ENCODE results near the gene ETFA. TPM values are rescaled to one million over a fixed set of nuclear protein-coding genes. Genes with fewer than 3 reads are reported as not detected.
"Not testable (repeated sequence)": the region's sequence is repeated elsewhere in the genome, so short reads cannot be mapped to it uniquely, and the experiment has no call there.

Gene ETFA
- total RNA-seq, 1 donor from 2014 or later: 123 TPM

- DNase-seq (ENCODE audit: low spot score): no peak
Measured at GRCh38 chr15:76327191-76328105, 16.2 kb upstream of the ETFA start.

GRCh38 chr15:76325704-76326103 is 14.4 kb upstream of the ETFA start:
- DNase-seq (ENCODE audit: low spot score): no peak

- DNase-seq (ENCODE audit: low spot score): no peak
Measured at GRCh38 chr15:76324066-76324465, 12.8 kb upstream of the ETFA start.

DNA sequence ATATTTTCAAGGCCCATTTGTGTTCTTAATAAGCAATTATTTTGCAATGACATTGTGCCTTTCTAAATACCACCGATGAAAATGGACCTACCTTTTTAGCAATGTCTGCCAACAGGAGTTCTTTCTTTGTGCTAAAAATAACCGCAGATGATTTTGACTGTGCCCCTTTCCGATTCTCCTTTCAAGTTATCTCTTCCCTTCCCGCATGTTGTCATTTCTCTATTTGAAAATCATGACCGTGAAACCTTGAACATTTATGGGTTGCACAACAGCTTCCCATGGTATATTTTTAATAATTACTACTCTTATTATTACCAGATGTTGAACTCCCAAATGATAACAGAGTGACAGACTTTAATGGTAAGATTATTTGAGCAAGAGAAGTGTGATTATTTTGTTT is 10.3 kb upstream of the ETFA start:
- DNase-seq (ENCODE audit: low spot score): no peak

DNA sequence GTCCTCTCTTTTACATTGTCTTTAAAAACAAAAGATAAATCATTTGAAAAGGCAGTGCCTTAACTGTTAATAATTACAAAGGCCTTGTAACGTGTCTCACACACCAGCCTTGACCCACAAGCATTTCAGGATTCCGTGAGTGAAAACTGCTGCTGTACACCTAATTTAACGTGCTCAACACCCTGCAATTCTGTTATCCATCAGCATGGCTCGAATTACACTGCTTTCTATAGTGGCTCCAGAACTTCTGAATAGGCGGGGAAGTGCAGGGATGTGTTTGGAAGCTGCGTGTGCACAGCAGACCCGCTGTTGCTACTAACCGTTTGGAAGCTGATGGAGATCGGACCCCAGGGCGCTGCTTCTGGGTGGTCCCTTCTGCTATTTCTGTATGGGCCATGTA is 9.9 kb upstream of the ETFA start:
- no peak for DNase-seq (ENCODE audit: low spot score)

GRCh38 chr15:76320012-76320411 is 8.7 kb upstream of the ETFA start:
- no peak for DNase-seq (ENCODE audit: low spot score)

- DNase-seq (ENCODE audit: low spot score): no peak
Measured at GRCh38 chr15:76313731-76314130, 2.5 kb upstream of the ETFA start.

- DNase-seq (ENCODE audit: low spot score): not testable (repeated sequence)
Measured at GRCh38 chr15:76313175-76313567, 1.9 kb upstream of the ETFA start.

- DNase-seq (ENCODE audit: low spot score): no peak
Measured at GRCh38 chr15:76312540-76313174, 1.4 kb upstream of the ETFA start.

GRCh38 chr15:76310475-76311099 is 682 bp downstream of the ETFA start:
- DNase-seq (ENCODE audit: low spot score): no peak

DNA sequence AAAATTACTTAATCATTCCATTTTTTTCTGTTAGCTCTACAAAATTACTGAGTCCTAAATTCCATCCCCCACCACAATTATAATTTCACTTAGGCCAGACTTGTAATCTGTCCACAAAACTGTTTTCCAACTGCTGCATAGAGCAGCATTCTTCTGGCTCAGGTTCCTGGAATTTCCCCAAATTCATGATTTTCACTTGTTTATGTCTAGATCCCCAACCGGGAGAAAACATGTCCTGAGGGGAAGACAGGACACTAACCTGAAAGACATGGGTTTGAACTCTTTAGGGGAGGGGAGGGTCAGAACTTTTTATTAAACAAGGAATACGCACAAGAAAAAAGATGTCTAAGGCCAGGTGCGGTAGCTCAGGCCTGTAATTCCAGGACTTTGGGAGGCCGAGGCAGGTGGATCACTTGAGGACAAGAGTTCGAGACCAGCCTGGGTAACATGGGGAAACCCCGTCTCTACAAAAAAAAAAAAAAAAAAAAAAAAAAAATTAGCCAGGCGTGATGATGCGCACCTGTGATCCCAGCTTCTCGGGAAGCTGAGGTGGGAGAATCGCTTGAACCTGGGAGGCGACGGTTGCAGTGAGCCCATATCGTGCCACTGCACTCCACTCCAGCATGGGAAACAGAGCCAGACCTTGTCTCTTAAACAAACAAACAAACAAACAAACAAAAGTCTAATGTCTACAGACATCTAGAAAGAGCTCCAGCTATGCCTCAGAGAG is 1.5 kb downstream of the ETFA start:
- DNase-seq (ENCODE audit: low spot score): no peak

- no peak for DNase-seq (ENCODE audit: low spot score)
Measured at GRCh38 chr15:76303909-76304308, 7.4 kb downstream of the ETFA start.

DNA sequence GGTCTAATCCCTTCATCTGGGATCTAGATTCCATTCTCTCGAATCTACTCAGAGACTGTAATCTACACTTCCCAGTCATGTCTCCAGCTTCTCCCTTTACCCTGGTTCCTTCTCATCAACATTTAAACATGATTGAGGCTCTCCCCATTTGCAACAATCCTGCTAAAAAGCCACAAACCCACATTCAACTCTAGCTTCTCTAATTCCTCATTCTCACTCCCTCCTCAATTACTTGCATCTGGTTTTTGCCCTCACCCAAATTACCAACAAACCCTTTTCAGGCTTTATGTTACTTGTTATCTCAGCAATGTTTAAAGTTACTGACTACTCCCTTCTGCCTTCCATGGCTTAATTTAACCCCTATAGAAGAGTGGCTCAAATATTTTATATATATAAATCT is 11.5 kb downstream of the ETFA start:
- DNase-seq (ENCODE audit: low spot score): no peak

- DNase-seq (ENCODE audit: low spot score): no peak
Measured at GRCh38 chr15:76298986-76299385, 12.3 kb downstream of the ETFA start.

DNA sequence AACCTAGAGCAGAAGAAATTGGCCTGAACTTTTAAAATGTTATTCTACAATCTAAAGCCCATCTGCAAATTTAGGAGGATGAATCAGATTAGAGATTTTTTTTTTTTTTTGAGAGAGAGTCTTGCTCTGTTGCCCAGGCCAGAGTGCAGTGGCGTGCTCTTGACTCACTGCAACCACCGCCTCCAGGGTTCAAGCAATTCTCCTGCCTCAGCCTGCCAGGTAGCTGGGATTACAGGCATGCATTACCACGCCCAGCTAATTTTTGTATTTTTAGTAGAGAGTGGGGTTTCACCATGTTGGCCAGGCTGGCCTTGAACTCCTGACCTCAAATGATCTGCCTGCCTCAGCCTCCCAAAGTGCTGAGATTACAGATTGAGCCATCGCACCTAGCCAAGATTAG is 13.3 kb downstream of the ETFA start:
- DNase-seq (ENCODE audit: low spot score): not testable (repeated sequence)

DNA sequence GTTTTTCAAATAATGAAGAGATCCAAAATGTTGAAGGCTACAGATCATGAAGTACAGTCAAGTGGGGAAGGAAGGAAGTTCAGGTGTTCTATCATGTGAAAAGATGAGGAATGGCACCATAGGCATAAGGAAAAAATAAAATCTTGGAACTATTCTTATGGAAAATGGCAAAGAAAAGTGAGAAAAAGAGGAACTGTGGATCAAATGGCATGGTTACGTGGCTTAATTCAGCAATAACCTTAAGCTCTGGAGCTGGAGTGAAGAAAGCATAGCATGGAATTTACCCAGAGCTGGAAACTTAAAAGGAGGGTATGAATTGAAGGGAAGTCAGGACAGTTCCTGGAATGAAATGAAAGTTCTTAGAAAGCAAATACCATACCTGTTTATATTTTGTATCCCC is 14.4 kb downstream of the ETFA start:
- DNase-seq (ENCODE audit: low spot score): no peak

DNA sequence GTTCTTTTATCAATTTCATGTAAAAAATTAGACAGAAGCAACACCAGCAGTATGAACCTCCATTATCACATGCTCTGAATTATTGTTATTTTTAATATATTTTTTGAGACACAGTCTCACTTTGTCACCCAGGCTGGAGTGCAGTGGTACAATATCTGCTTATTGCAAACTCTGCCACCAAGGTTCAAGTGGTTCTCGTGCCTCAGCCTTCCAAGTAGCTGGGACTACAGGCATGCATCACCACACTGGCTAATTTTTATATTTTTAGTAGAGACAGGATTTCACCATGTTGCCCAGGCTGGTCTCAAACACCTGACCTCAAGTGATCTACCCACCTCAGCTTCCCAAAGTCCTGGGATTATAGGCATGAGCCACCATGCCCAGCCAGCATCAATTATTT is 16.8 kb downstream of the ETFA start:
- not testable (repeated sequence) for DNase-seq (ENCODE audit: low spot score)

DNA sequence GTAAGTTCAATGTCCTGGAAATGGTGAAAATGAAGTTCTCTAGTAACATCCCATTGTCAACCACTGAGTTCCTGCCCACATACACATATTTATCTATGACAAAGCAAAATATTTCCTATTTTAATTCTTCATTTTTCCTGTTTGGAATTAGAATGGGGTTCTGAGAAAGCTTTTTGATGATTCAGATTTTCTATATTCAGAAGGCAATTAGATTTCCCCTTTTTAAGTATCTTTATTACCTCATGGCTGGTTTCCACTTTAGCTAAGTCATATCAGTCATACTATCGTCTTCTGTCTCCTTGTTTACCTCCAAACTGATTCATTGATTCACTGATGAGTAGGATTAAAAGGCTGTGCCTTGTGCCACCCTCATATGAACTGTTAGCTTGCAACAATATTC is 17.9 kb downstream of the ETFA start:
- no peak for DNase-seq (ENCODE audit: low spot score)

- no peak for DNase-seq (ENCODE audit: low spot score)
Measured at GRCh38 chr15:76289582-76289981, 21.7 kb downstream of the ETFA start.

DNA sequence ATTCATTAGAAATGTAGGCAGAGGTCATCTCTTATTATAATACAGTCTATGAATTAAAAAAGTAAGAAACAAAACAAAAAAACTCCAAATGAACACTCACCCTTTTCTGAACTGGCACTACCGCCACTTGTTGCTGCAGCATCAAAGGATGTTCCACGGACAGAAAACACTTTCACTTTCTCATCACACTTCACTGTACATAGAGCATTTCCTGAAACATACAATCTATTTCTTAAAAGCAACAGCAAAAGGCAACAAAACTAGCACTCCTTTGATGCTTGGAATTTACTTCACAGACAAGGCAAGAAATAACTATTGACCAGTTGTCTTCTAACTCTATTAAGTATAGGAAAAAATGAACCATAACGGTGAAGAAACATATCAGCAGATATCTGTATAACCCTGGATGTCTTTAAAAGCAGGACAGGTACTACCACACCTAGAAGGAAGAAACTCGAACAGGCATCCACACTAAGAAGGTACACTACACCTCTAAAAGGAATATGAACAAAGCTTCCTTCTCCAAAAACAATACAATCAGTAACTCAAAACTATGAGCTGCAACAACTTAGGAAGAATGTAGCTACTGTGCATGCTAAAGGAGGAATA is 24.9 kb downstream of the ETFA start:
- DNase-seq (ENCODE audit: low spot score): no peak

GRCh38 chr15:76285241-76285825 is 25.9 kb downstream of the ETFA start:
- no peak for DNase-seq (ENCODE audit: low spot score)

Data from ureter (tissue), 1 donor.